ENCODE results near the gene ISX. TPM values are rescaled to one million over a fixed set of nuclear protein-coding genes. Genes with fewer than 3 reads are reported as not detected.

ISX gene
- total and polyA plus RNA-seq, 5 donors = not detected

- no peak overlapping the region for H3K27ac ChIP-seq (ENCODE audit: low read length)
- ATAC-seq = no peak
- H3K4me1 ChIP-seq (ENCODE audit: control insufficient read depth, insufficient read depth, low read length) = no peaks in the 10 kb centered on the region
- peaks cover 2% of the 10 kb centered on the region for H3K27me3 ChIP-seq (ENCODE audit: control insufficient read depth, insufficient read depth)
- intact Hi-C loops (cut with DNase I) = no loop called here
- no peak for DNase-seq
- 93% methylated on average over 2 of the region's 2 CpGs for WGBS
- no peaks in the 10 kb centered on the region for H3K9me3 ChIP-seq (ENCODE audit: control insufficient read depth, low read length)
- H3K4me3 ChIP-seq (ENCODE audit: low read length) = no peak overlapping the region
These were observed 66.6 kb downstream of the ISX start for GRCh38 chr22:35132568-35132967.

- ATAC-seq (no peak), DNase-seq (no peak)
- Histone ChIP-seq H3K27me3 (ENCODE audit: control insufficient read depth, insufficient read depth) (peaks cover 2% of the 10 kb centered on the region), H3K4me1 (ENCODE audit: control insufficient read depth, insufficient read depth, low read length) (no peaks in the 10 kb centered on the region), H3K9me3 (ENCODE audit: control insufficient read depth, low read length) (no peaks in the 10 kb centered on the region), H3K27ac (ENCODE audit: low read length) (no peak overlapping the region), H3K4me3 (ENCODE audit: low read length) (no peak overlapping the region)
- intact Hi-C loops (cut with DNase I) = no loop called here
- WGBS = 62% methylated on average over 14 of the region's 14 CpGs
These were observed 67.9 kb downstream of the ISX start for GRCh38 chr22:35133702-35134380.

GRCh38 chr22:35134637-35135036 is 68.7 kb downstream of the ISX start:
- Histone ChIP-seq H3K4me3 (ENCODE audit: low read length) (no peak overlapping the region), H3K27ac (ENCODE audit: low read length) (no peak overlapping the region), H3K4me1 (ENCODE audit: control insufficient read depth, insufficient read depth, low read length) (no peaks in the 10 kb centered on the region), H3K9me3 (ENCODE audit: control insufficient read depth, low read length) (no peaks in the 10 kb centered on the region), H3K27me3 (ENCODE audit: control insufficient read depth, insufficient read depth) (peaks cover 2% of the 10 kb centered on the region)
- DNase-seq (no peak), ATAC-seq (peak in 1 of 2 donors; percentile 31)
- intact Hi-C loops (cut with DNase I) = no loop called here
- WGBS = 16% methylated on average over 8 of the region's 8 CpGs

GRCh38 chr22:35135165-35135564 is 69.2 kb downstream of the ISX start:
- H3K4me3 ChIP-seq (ENCODE audit: low read length) = no peak overlapping the region
- H3K27me3 ChIP-seq (ENCODE audit: control insufficient read depth, insufficient read depth) = peaks cover 2% of the 10 kb centered on the region
- peak in 1 of 2 donors; percentile 11 for ATAC-seq
- no peaks in the 10 kb centered on the region for H3K9me3 ChIP-seq (ENCODE audit: control insufficient read depth, low read length)
- H3K27ac ChIP-seq (ENCODE audit: low read length) = no peak overlapping the region
- intact Hi-C loops (cut with DNase I) = no loop called here
- H3K4me1 ChIP-seq (ENCODE audit: control insufficient read depth, insufficient read depth, low read length) = no peaks in the 10 kb centered on the region
- WGBS = 43% methylated on average over 5 of the region's 5 CpGs
- no peak for DNase-seq

Other genes with a start within 250 kb of the ISX start
- gene HMGXB4, start 191.3 kb downstream of the ISX start, total RNA-seq = 10 to 100 TPM; 10.2 to 11.3 (median 10.7) TPM
- gene HMGXB4, start 191.3 kb downstream of the ISX start, polyA plus RNA-seq = 5.7 TPM
- gene TOM1, start 233.7 kb downstream of the ISX start, total RNA-seq = 10 to 100 TPM; 54.0 to 75.9 (median 63.6) TPM
- 55.9 TPM for gene TOM1, start 233.7 kb downstream of the ISX start, polyA plus RNA-seq

Data from right cardiac atrium (tissue), 5 donors.